IMR-90 (cell line): ENCODE measurements around the gene TCF7. TPM values are rescaled to one million over a fixed set of nuclear protein-coding genes. Genes with fewer than 3 reads are reported as not detected.

ENCODE experiments used
- ATAC-seq: fragments of 200-7000 bp; cut with Tn5 transposase; 2 replicates; pipeline ENCODE4 v1.9.1; 2020; ENCODE audit warnings: low read depth, mild to moderate bottlenecking, moderate library complexity
- BruUV-seq: library from RNA; stranded (reverse); fragments of 400-500 nt; replicated peaks from 2 replicates; lab custom pipeline; 2021; lab: Mats Ljungman, UMichigan
- CTCF ChIA-PET: fragments of 300-600 bp; formaldehyde crosslinking; extraction: SDS; loops from one replicate; lab custom pipeline; 2021; ENCODE audit warnings: antibody characterized with exemption; lab: Yijun Ruan, JAX
- POLR2A ChIA-PET: fragments of 300-600 bp; sonication (Branson Sonifier 250); formaldehyde crosslinking; loops from one replicate; lab custom pipeline; 2022; ENCODE audit warnings: antibody characterized with exemption; ENCODE audit not compliant: unreplicated experiment; lab: Charles Lee
- DNase-seq: peaks from one replicate; pipeline ENCODE4 v3.0.0; 2013
- H2AFZ ChIP-seq: replicated peaks from 2 replicates; pipeline ENCODE3; 2013; ENCODE audit warnings: low read length, mild to moderate bottlenecking; ENCODE audit not compliant: poor library complexity
- H2AK5ac ChIP-seq: 2 replicates; pipeline ENCODE4 v1.6.1; 2013; ENCODE audit warnings: low read depth, low read length, inconsistent platforms
- H2AK9ac ChIP-seq: replicated peaks from 2 replicates; pipeline ENCODE3; 2013; ENCODE audit warnings: mild to moderate bottlenecking, low read depth, low read length, moderate library complexity; ENCODE audit not compliant: poor library complexity
- H2BK120ac ChIP-seq: 2 replicates; pipeline ENCODE4 v1.6.1; 2013; ENCODE audit warnings: low read depth, low read length, inconsistent platforms
- H2BK15ac ChIP-seq: 3 replicates; pipeline ENCODE4 v1.6.1; 2013; ENCODE audit warnings: low read depth, low read length, inconsistent platforms
- H2BK20ac ChIP-seq: 2 replicates; pipeline ENCODE4 v1.6.1; 2013; ENCODE audit warnings: low read depth, mild to moderate bottlenecking, inconsistent platforms, low read length, moderate library complexity
- H2BK5ac ChIP-seq: 2 replicates; pipeline ENCODE4 v1.6.1; 2013; ENCODE audit warnings: mild to moderate bottlenecking, low read depth, low read length, inconsistent platforms; ENCODE audit not compliant: poor library complexity, severe bottlenecking
- H3K14ac ChIP-seq: replicated peaks from 2 replicates; pipeline ENCODE4 v1.6.1; 2013; ENCODE audit warnings: low read depth, low read length, inconsistent platforms
- H3K18ac ChIP-seq: 2 replicates; pipeline ENCODE4 v1.6.1; 2013; ENCODE audit warnings: low read depth, low read length, control low read depth
- H3K23ac ChIP-seq: 2 replicates; pipeline ENCODE4 v1.6.1; 2013; ENCODE audit warnings: low read depth, low read length, inconsistent platforms
- H3K27ac ChIP-seq: 2 replicates; pipeline ENCODE4 v1.5.1; 2013; ENCODE audit warnings: mild to moderate bottlenecking, control low read depth, low read length; ENCODE audit not compliant: insufficient read depth
- H3K27me3 ChIP-seq: 2 replicates; pipeline ENCODE4 v1.6.1; 2013; ENCODE audit warnings: low read length; ENCODE audit not compliant: control insufficient read depth, insufficient read depth
- H3K36me3 ChIP-seq: 2 replicates; pipeline ENCODE4 v1.6.1; 2013; ENCODE audit warnings: low read length, mixed read lengths; ENCODE audit not compliant: control insufficient read depth, insufficient read depth
- H3K4ac ChIP-seq: 2 replicates; pipeline ENCODE4 v1.6.1; 2013; ENCODE audit warnings: low read depth, low read length, inconsistent platforms
- H3K4me1 ChIP-seq: 2 replicates; pipeline ENCODE4 v1.6.1; 2013; ENCODE audit warnings: low read length, mixed read lengths; ENCODE audit not compliant: control insufficient read depth, insufficient read depth
- H3K4me2 ChIP-seq: 2 replicates; pipeline ENCODE4 v1.6.1; 2013; ENCODE audit warnings: low read depth, mild to moderate bottlenecking, control low read depth, low read length, moderate library complexity
- H3K4me3 ChIP-seq: 2 replicates; pipeline ENCODE4 v1.5.1; 2013; ENCODE audit warnings: low read depth, mild to moderate bottlenecking, control low read depth, low read length, moderate library complexity; ENCODE audit not compliant: insufficient read depth
- H3K56ac ChIP-seq: 2 replicates; pipeline ENCODE4 v1.6.1; 2013; ENCODE audit warnings: low read length, inconsistent platforms; ENCODE audit not compliant: insufficient read depth; ENCODE audit errors: extremely low read depth
- H3K79me1 ChIP-seq, 2 experiments: 2 replicates each; pipeline ENCODE4 v1.6.1; 2013; ENCODE audit warnings: low read length in 2 of 2, inconsistent platforms in 1 of 2, low read depth in 1 of 2
- H3K9ac ChIP-seq: 2 replicates; pipeline ENCODE4 v1.6.1; 2013; ENCODE audit warnings: low read depth, low read length, control low read depth
- H3K9me1 ChIP-seq: 2 replicates; pipeline ENCODE4 v1.6.1; 2013; ENCODE audit warnings: low read length, inconsistent platforms; ENCODE audit not compliant: insufficient read depth
- H3K9me3 ChIP-seq: 2 replicates; pipeline ENCODE4 v1.6.1; 2013; ENCODE audit warnings: low read length; ENCODE audit not compliant: control insufficient read depth, insufficient read depth
- H4K20me1 ChIP-seq: 2 replicates; pipeline ENCODE4 v1.6.1; 2013; ENCODE audit warnings: low read length, inconsistent platforms; ENCODE audit not compliant: insufficient read depth
- H4K5ac ChIP-seq: 2 replicates; pipeline ENCODE4 v1.6.1; 2013; ENCODE audit warnings: mild to moderate bottlenecking, low read depth, low read length, control low read depth
- H4K8ac ChIP-seq, 2 experiments: 2 replicates each; pipeline ENCODE4 v1.6.1; 2013; ENCODE audit warnings: low read depth in 2 of 2, low read length in 2 of 2, control low read depth in 1 of 2, inconsistent platforms in 1 of 2
- H4K91ac ChIP-seq: 2 replicates; pipeline ENCODE4 v1.6.1; 2013; ENCODE audit warnings: low read depth, low read length, inconsistent platforms; ENCODE audit not compliant: insufficient read depth
- BHLHE40 ChIP-seq: fragments of 150-350 bp; IDR thresholded peaks from 2 replicates; pipeline ENCODE4 v1.6.1; 2016; ENCODE audit warnings: mild to moderate bottlenecking, low read depth, low read length
- CEBPB ChIP-seq: IDR thresholded peaks from 2 replicates; pipeline ENCODE4 v1.6.1; 2012; ENCODE audit warnings: low read depth, low read length, improper control_type of control experiment
- FOS ChIP-seq: fragments of 150-350 bp; IDR thresholded peaks from 2 replicates; pipeline ENCODE4 v1.6.1; 2016; ENCODE audit warnings: low read depth, low read length
- MAFK ChIP-seq: IDR thresholded peaks from 2 replicates; pipeline ENCODE4 v1.6.1; 2012; ENCODE audit warnings: low read depth, low read length, improper control_type of control experiment
- MAZ ChIP-seq: IDR thresholded peaks from 2 replicates; pipeline ENCODE4 v1.6.1; 2012; ENCODE audit warnings: low read depth, mild to moderate bottlenecking, low read length, improper control_type of control experiment, moderate library complexity, borderline replicate concordance
- NFE2L2 ChIP-seq: fragments of 150-350 bp; IDR thresholded peaks from 2 replicates; pipeline ENCODE4 v1.6.1; 2016; ENCODE audit warnings: low read depth, mild to moderate bottlenecking, low read length
- POLR2A ChIP-seq: IDR thresholded peaks from 2 replicates; pipeline ENCODE4 v1.6.1; 2012; ENCODE audit warnings: mild to moderate bottlenecking, low read depth, low read length
- WGBS, 2 experiments: methylation state at CpG; one replicate each; pipeline versions ENCODE4 v1.1.5 to v1.1.7; 2013; ENCODE audit warnings: missing lambda C conversion rate in 2 of 2; ENCODE audit not compliant: insufficient read length in 1 of 2; ENCODE audit errors: extremely low coverage in 2 of 2; 5-methylcytosine and 5-hydroxymethylcytosine counted together
- dilution Hi-C: fragments of 300-500 bp; cut with HindIII; formaldehyde crosslinking; loops from one replicate; pipeline ENCODE4 v1.14.3; 2018; ENCODE audit warnings: low sequenced_read_pairs; ENCODE audit not compliant: unreplicated experiment
- in situ Hi-C: fragments of 300-500 bp; cut with MboI; formaldehyde crosslinking; loops from 3 replicates; pipeline ENCODE4 v1.14.3; 2019; ENCODE audit warnings: low sequenced_read_pairs, inconsistent platforms, mixed read lengths
- intact Hi-C: fragments of 100-400 bp; cut with micrococcal nuclease; formaldehyde crosslinking; loops from 2 replicates; pipeline ENCODE4 v1.10.0; 2022
- polyA plus RNA-seq, 3 experiments: library from polyadenylated mRNA; depleted of rRNA; stranded (reverse); fragments of >200 nt; gene quantifications; 2 replicates each; pipeline ENCODE4 v1.2.3, GENCODE V29; 2012; ENCODE audit warnings: low replicate concordance in 1 of 3
- total RNA-seq: library from RNA; depleted of rRNA; stranded (reverse); fragments of >200 nt; gene quantifications from 2 replicates; pipeline ENCODE4 v1.2.3, GENCODE V29; 2012
- TF ChIP-seq, protein P1 (sequence below): fragments of 150-350 bp; IDR thresholded peaks from 2 replicates; pipeline ENCODE4 v1.6.1; 2017; ENCODE audit warnings: mild to moderate bottlenecking, antibody characterized with exemption, low read length, low read depth

The TCF7 gene
- total and polyA plus RNA-seq, 2 of the 4 experiments (the other 2 are of a cell fraction): 1.3 to 3.4 TPM

GRCh38 chr5:134125039-134126015, 10.8 kb downstream of the TCF7 start:
- H2AK5ac ChIP-seq: peak overlapping the region; percentile 73
- no peak overlapping the region for H3K9ac ChIP-seq
- H2BK20ac ChIP-seq: peak overlapping the region; percentile 64; the same call in 1 of the 2 replicates
- dilution Hi-C loops (no loop called here), intact Hi-C loops (no loop called here), in situ Hi-C loops (no loop called here)
- DNase-seq: peak; percentile 96
- peak overlapping the region; percentile 68 for H2BK120ac ChIP-seq
- peaks cover 10% of the 10 kb centered on the region for H3K36me3 ChIP-seq
- no peak overlapping the region; the same call in 1 of the 2 replicates for H3K56ac ChIP-seq
- no TSS peak for BruUV-seq
- TF ChIP-seq, protein P1, sequence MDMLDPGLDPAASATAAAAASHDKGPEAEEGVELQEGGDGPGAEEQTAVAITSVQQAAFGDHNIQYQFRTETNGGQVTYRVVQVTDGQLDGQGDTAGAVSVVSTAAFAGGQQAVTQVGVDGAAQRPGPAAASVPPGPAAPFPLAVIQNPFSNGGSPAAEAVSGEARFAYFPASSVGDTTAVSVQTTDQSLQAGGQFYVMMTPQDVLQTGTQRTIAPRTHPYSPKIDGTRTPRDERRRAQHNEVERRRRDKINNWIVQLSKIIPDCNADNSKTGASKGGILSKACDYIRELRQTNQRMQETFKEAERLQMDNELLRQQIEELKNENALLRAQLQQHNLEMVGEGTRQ: peak; percentile 40
- TF ChIP-seq MAFK (no peak), BHLHE40 (peak; percentile 42; the same call in 1 of the 2 replicates), CEBPB (peak; percentile 45), FOS (peak; percentile 44; the same call in 1 of the 2 replicates), MAZ (peak; percentile 76), POLR2A (0 out of 2 replicates have a peak, but pooled peaks have one; percentile 24), NFE2L2 (no peak)
- H3K27me3 ChIP-seq: no peaks in the 10 kb centered on the region
- H4K8ac ChIP-seq: peak overlapping the region in 1 of 2 experiments; percentile 68; a peak in 2 of 4 replicates
- peak overlapping the region; percentile 67 for H3K23ac ChIP-seq
- peak overlapping the region; percentile 78 for H3K14ac ChIP-seq
- ChIA-PET CTCF (interaction anchor here (0.6 to 1.6 kb wide), 6 partner anchors 14 to 1495 kb away, joined by 3 to 4 read pairs (median 4); no protein-coding TSS in a partner anchor), POLR2A (no interaction called here)
- H3K4me2 ChIP-seq: no peak overlapping the region
- peak overlapping the region; percentile 79 for H2BK5ac ChIP-seq
- H3K18ac ChIP-seq: no peak overlapping the region
- H3K4me3 ChIP-seq: no peak overlapping the region
- H4K5ac ChIP-seq: no peak overlapping the region
- no peaks in the 10 kb centered on the region for H3K9me3 ChIP-seq
- peaks cover 14% of the 10 kb centered on the region for H3K4me1 ChIP-seq
- H3K79me1 ChIP-seq: peaks cover 0 to 39% of the 10 kb centered on the region in 2 experiments; a peak in 3 of 4 replicates
- peak; percentile 75 for ATAC-seq
- no peak overlapping the region for H2BK15ac ChIP-seq
- peak overlapping the region; percentile 68 for H2AFZ ChIP-seq
- peaks cover 25% of the 10 kb centered on the region for H4K20me1 ChIP-seq
- peak overlapping the region; percentile 25 for H3K27ac ChIP-seq
- H2AK9ac ChIP-seq: peak overlapping the region; percentile 96
- WGBS, 2 experiments: 0% methylated on average over 5 of the region's 14 CpGs; no CpG with 5 or more reads in 1 of the 2 experiments
- H3K4ac ChIP-seq: peak overlapping the region; percentile 71
- peaks cover 34% of the 10 kb centered on the region for H3K9me1 ChIP-seq
- H4K91ac ChIP-seq: peak overlapping the region; percentile 14; the same call in 1 of the 2 replicates
